COLO668 (cell line): Measurements from ENCODE around the gene CHSY1.
"Not testable (repeated sequence)": the region's sequence is repeated elsewhere in the genome, so short reads cannot be mapped to it uniquely, and the experiment has no call there.

Source experiments
- DNase-seq: peaks from one replicate; lab custom pipeline; 2025; ENCODE audit not compliant: unreplicated experiment; lab: John Stamatoyannopoulos, UW

Gene CHSY1

GRCh38 chr15:101251830-101252820 lies at the start of gene CHSY1:
Gene CHSY1 (minus strand): TSS chr15:101252048. CDS start chr15:101251456, 592 bp downstream.
- DNase-seq = peak; percentile 84

- no peak for DNase-seq
Observed at GRCh38 chr15:101296418-101297405, 44.9 kb upstream of the CHSY1 start.

GRCh38 chr15:101295607-101296161 lies 43.8 kb upstream of the CHSY1 start:
- DNase-seq = peak; percentile 70

- peak; percentile 97 for DNase-seq
Observed at GRCh38 chr15:101294731-101295606, 43.1 kb upstream of the CHSY1 start, which contains the start of gene SNRPA1. Gene SNRPA1 (minus strand): TSS chr15:101295248. CDS start chr15:101295178, 70 bp downstream.

- peak; percentile 12 for DNase-seq
Observed at GRCh38 chr15:101293122-101293521, 41.3 kb upstream of the CHSY1 start.

GRCh38 chr15:101288905-101289513 lies 37.2 kb upstream of the CHSY1 start:
- no peak for DNase-seq

GRCh38 chr15:101287342-101287741 lies 35.5 kb upstream of the CHSY1 start:
- not testable (repeated sequence) for DNase-seq

- DNase-seq = no peak
Observed at GRCh38 chr15:101286471-101287114, 34.7 kb upstream of the CHSY1 start.

- DNase-seq = no peak
Observed at GRCh38 chr15:101283931-101284330, 32.1 kb upstream of the CHSY1 start.

GRCh38 chr15:101280007-101280406 lies 28.2 kb upstream of the CHSY1 start:
- DNase-seq = no peak

GRCh38 chr15:101277943-101278564 lies 26.2 kb upstream of the CHSY1 start:
- no peak for DNase-seq

GRCh38 chr15:101277038-101277822 lies 25.4 kb upstream of the CHSY1 start, which contains the start of gene SELENOS:
Gene SELENOS (minus strand): TSS chr15:101277485. CDS start chr15:101277417, 68 bp downstream.
- DNase-seq = peak; percentile 95

GRCh38 chr15:101276501-101277037 lies 24.7 kb upstream of the CHSY1 start:
- DNase-seq = peak; percentile 17

- no peak for DNase-seq
Observed at GRCh38 chr15:101275018-101275417, 23.2 kb upstream of the CHSY1 start.

GRCh38 chr15:101273534-101273933 lies 21.7 kb upstream of the CHSY1 start:
- DNase-seq = no peak

- DNase-seq = no peak
Observed at GRCh38 chr15:101272584-101272983, 20.7 kb upstream of the CHSY1 start.

GRCh38 chr15:101269479-101270223 lies 17.8 kb upstream of the CHSY1 start:
- no peak for DNase-seq
